BE2C (cell line): ENCODE measurements around the gene DNAJC5.
A peak's percentile ranks its signal among the peaks of the same experiment; 100 is the strongest.
"Not testable (repeated sequence)": the region's sequence is repeated elsewhere in the genome, so short reads cannot be mapped to it uniquely, and the experiment has no call there.

Source experiments
- DNase-seq: peaks from one replicate; pipeline ENCODE4 v3.0.0-alpha.2; 2020
- H3K27me3 ChIP-seq: fragments of 250-450 bp; sonication (Bioruptor Pico); 2 replicates; pipeline ENCODE4 v1.5.1; 2020; ENCODE audit warnings: mild to moderate bottlenecking
- H3K36me3 ChIP-seq: fragments of 250-450 bp; sonication (Bioruptor Pico); 2 replicates; pipeline ENCODE4 v1.5.1; 2020; ENCODE audit warnings: mild to moderate bottlenecking
- H3K4me1 ChIP-seq: fragments of 250-450 bp; sonication (Bioruptor Pico); 2 replicates; pipeline ENCODE4 v1.5.1; 2020
- H3K4me3 ChIP-seq: 2 replicates; pipeline ENCODE4 v1.5.1; 2011; ENCODE audit warnings: low read depth, low read length
- H3K9me3 ChIP-seq: fragments of 250-450 bp; sonication (Bioruptor Pico); 2 replicates; pipeline ENCODE4 v1.5.1; 2020
- CTCF ChIP-seq: IDR thresholded peaks from 2 replicates; pipeline ENCODE4 v1.5.1; 2012; ENCODE audit warnings: mild to moderate bottlenecking, low read depth, low read length

DNAJC5 gene

DNA sequence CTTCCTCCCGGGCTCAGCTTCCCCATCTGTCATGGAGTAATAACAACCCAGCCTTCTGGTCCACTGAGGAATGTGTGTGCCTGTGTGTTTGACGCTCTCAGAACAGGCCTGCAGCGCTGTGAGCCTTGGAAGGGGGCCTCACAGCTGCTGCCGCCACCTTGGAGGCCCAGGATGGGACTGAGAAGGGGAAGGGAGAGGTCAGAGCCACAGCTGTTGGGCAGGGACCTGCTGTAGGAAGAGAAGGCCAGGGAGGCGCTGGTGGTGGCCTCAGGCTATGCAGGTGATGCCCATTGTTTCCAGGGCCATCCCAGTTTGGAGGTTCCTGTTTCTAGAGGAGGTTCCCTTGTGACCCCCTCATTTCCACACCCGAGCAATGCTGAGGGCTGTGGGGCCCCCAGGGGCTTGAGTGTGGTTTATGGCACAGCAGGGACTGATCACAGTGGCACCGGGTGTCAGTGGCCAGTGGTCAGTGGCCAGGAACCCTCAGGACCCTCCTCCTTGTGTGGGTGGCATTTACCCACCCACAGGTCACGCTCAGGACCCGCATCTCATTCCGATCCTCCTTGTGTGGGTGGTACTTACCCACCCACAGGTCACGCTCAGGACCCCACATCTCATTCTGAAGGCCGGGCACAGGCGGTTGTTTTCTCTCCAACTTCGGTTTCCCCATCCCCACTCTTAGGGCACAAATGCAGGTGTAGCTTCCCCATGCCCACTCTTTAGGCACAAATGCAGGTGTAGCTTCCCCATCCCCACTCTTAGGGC, 15.8 kb upstream of the DNAJC5 start:
- no peak for DNase-seq
- Histone ChIP-seq H3K9me3 (no peaks in the 10 kb centered on the region), H3K36me3 (peaks cover 60% of the 10 kb centered on the region), H3K27me3 (no peaks in the 10 kb centered on the region), H3K4me3 (no peak overlapping the region), H3K4me1 (no peaks in the 10 kb centered on the region)
- no peak for TF ChIP-seq CTCF

DNA sequence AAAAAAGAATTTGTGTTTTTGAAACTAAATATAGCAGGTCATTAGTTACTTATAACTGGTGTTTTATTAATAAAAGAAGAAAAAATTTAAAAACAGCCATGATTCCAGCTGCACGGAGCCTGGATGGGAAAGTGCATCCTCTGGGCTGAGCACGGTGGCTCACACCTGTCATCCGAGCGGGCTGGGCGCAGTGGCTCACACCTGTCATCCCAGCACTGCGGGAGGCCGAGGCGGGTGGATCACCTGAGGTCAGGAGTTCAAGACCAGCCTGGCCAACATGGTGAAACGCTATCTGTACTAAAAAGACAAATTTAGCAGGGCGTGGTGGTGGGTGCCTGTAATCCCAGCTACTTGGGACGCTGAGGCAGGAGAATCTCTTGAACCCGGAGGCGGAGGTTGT, 14.0 kb upstream of the DNAJC5 start:
- not testable (repeated sequence) for H3K4me1 ChIP-seq, DNase-seq, H3K27me3 ChIP-seq, H3K9me3 ChIP-seq, H3K4me3 ChIP-seq
- peaks cover 62% of the 10 kb centered on the region for H3K36me3 ChIP-seq

- Histone ChIP-seq H3K9me3 (no peaks in the 10 kb centered on the region), H3K36me3 (peaks cover 58% of the 10 kb centered on the region), H3K4me1 (no peaks in the 10 kb centered on the region), H3K4me3 (no peak overlapping the region), H3K27me3 (no peaks in the 10 kb centered on the region)
- no peak for TF ChIP-seq CTCF
- DNase-seq, result no peak
Observed at GRCh38 chr20:63881451-63882226, 13.3 kb upstream of the DNAJC5 start.

GRCh38 chr20:63882257-63883200, 12.4 kb upstream of the DNAJC5 start:
- Histone ChIP-seq H3K9me3 (no peaks in the 10 kb centered on the region), H3K36me3 (peaks cover 63% of the 10 kb centered on the region)
- TF ChIP-seq CTCF, result no peak

GRCh38 chr20:63883201-63883593, 11.7 kb upstream of the DNAJC5 start:
- no peak for TF ChIP-seq CTCF
- Histone ChIP-seq H3K27me3 (no peaks in the 10 kb centered on the region), H3K4me3 (no peak overlapping the region), H3K9me3 (no peaks in the 10 kb centered on the region), H3K36me3 (peaks cover 61% of the 10 kb centered on the region), H3K4me1 (no peaks in the 10 kb centered on the region)
- DNase-seq, result no peak

More at GRCh38 chr20:63882257-63883200, 12.4 kb upstream of the DNAJC5 start:
- no peak for DNase-seq
- H3K27me3 ChIP-seq, result no peaks in the 10 kb centered on the region
- no peaks in the 10 kb centered on the region for H3K4me1 ChIP-seq
- H3K4me3 ChIP-seq, result no peak overlapping the region

DNA sequence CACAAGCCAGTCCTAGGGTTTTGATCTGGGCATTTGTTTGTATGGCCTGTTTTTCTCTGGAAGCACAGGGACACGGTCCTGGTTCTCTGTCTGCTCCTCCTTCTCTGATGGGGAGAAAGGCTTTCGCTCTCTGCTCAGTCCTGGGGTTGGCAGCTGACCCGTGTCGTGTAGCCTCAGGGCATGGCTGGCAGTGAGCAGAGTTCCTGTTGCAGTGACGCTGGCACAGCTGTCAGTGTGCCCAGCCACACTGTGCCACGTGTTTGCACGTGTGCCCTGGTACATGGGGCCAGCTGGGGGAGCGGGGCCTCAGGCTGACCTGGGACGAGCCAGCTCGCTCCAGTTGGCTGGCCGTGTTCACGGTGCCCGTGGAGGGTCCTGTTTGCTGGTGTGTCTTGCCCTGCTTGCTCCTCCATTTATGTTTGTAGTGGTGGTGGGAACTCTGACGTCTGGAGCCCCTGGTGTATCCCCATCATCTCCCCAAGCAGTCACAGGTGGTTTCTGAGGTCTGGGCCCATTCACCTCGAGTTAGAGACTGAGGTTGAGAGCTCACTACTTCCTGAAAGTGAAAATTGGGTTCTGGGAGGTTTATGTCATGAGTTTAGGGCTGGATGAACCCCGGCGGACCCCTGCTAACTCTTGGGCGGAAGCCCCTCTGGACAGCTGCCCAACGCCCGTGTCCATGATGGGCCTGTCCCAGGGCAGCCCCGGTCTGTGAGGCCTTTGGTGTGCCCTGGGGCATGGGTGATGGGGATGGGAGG, 10.2 kb upstream of the DNAJC5 start:
- Histone ChIP-seq H3K4me1 (no peaks in the 10 kb centered on the region), H3K36me3 (peaks cover 52% of the 10 kb centered on the region), H3K9me3 (no peaks in the 10 kb centered on the region), H3K4me3 (no peak overlapping the region), H3K27me3 (no peaks in the 10 kb centered on the region)
- peak; percentile 34 for DNase-seq
- no peak for TF ChIP-seq CTCF
